Measurements from ENCODE around the gene FDCSP. TPM values are rescaled to one million over a fixed set of nuclear protein-coding genes. Genes with fewer than 3 reads are reported as not detected.
"Not testable (repeated sequence)": the region's sequence is repeated elsewhere in the genome, so short reads cannot be mapped to it uniquely, and the experiment has no call there.

FDCSP gene
- polyA plus RNA-seq, 4 donors, result 0.37 to 1.8 (median 1.3) TPM; not detected in 1

DNA sequence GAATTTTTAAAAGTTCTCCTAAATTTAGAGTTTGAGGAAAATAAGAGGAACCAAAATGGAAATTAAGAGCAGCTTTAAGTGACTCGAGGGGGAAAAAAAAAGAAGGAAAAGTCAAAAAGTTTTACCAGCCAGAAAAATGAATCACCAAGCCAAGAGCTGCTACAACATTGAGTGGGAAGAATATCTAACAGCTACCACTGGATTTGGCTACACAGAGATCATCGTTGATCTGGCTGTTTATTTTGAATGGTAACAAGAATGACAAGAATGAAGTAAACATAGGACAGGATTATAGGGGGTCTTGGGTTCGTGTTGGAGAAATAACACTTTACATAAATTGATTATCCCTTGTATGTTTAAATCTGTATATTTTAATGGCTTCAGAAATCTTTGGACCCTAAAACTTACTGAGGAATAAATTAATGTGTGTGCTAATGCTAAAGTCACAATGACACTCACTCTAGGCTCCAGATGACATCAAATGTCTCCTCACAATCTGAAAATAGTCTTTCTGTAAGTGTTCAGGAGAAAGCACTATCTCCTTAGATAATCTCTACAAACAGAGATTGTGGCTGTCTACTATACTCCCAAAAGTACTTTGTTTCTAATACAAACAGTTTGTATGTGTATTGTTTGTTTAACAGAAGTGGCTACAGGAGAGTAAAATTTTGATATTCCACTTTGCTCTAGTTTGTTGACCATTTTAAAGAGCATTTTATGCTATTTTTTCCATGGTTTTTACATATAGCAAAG, 13.4 kb downstream of the FDCSP start:
- DNase-seq (ENCODE audit: low read depth in 4 of 4, low spot score in 3 of 4), result no peak

GRCh38 chr4:70239884-70240591, 14.1 kb downstream of the FDCSP start:
- DNase-seq (ENCODE audit: low read depth in 4 of 4, low spot score in 3 of 4), result no peak

- DNase-seq (ENCODE audit: low read depth in 4 of 4, low spot score in 3 of 4), result not testable (repeated sequence)
Measured at GRCh38 chr4:70242297-70242696, 16.4 kb downstream of the FDCSP start, which contains the start of gene CSN3. CSN3 (plus strand) TSS chr4:70242597; CDS start chr4:70244820, 2,223 bp downstream.

DNA sequence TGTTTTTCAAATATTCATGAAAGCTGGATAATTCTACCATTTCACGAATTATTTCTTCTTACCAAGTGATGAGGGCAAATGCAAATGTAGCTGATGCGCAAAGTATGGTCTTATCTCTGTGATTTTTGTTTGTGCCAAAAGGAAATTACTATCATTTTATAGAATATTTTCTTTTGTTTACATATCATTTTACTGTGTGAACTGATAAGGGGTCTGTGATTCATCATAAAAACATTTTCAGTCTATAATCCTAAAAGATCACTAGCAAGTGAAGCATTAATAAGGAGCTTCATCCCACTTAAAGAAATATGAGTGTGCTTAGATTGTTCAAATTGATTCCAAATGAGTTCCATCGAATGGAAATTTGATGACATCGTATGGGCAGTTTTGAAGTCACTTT, 17.2 kb downstream of the FDCSP start:
- no peak for DNase-seq (ENCODE audit: low read depth in 4 of 4, low spot score in 3 of 4)

DNA sequence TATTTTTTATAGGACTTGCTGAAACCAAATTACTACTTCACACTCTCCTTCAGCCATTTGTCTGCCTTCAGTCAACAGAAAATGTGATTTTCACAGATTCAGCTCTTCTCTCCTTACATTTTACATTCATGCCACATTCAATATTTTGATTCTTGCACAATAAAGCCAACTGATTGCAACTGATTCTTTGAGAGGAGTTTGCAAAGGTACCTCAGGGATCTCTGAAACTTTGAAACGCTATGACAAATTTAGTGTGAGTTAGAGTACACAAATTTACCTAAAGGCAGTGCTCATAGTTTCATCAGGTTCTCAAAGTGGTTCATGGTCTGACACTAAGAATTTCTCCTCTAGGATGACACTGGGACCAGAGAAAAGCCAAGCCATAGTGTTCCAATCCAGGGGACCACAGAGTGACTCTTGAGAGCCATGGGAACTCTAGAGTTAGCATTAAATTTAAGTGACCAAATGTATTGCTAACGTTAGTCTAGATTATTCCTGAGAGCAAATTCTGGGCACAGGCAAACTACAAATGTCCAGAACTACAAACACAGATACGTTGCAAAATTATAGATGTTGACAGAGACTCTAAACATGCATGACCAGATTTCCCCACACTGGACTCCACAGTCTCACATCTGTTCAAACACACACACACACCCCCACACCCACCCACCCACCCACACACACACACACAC, 25.5 kb downstream of the FDCSP start:
- DNase-seq (ENCODE audit: low read depth in 4 of 4, low spot score in 3 of 4), result no peak

- DNase-seq (ENCODE audit: low read depth in 4 of 4, low spot score in 3 of 4), result no peak
Measured at GRCh38 chr4:70251945-70252277, 26.0 kb downstream of the FDCSP start.

GRCh38 chr4:70269674-70270073, 43.8 kb downstream of the FDCSP start:
- no peak for DNase-seq (ENCODE audit: low read depth in 4 of 4, low spot score in 3 of 4)

DNA sequence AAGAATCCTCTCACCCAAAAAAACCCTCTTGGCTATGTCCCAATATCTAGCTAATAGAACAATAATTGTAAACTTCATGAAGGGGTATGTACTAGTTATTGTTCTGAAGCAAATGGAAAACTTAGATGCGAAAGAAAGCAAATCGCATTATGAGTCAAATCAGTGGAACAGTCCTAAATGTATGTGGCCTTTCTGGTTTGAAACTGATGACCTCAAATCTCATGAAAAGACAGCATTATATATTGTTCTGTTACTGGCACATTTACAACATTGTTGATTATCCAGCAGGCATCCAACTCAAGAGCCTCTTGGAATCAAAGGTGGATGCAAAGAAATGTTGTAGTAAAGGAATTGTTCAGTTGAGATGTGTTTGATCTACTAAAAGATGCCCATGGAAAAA, 51.2 kb downstream of the FDCSP start:
- DNase-seq (ENCODE audit: low read depth in 4 of 4, low spot score in 3 of 4), result no peak

DNA sequence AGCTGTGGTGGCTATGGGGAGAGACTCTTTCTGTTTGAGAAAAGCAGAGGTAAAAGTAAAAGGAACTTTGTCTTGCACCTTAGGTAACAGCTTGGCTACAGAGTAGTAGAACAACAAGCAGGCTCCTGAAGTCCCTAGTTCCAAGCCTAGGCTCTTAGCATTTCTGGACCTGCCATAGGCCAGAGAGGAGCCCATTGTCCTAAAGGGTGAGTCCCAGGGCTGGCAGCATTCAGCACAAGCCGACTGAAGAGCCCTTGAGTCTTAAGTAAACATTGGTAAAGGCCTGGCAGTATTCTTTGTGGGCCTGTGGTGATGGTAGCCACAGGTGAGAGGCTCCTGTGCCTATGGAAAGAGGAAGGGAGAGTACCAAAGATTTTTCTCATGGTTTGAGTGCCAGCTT, 54.6 kb downstream of the FDCSP start:
- no peak for DNase-seq (ENCODE audit: low read depth in 4 of 4, low spot score in 3 of 4)

Other genes starting within 250 kb of the FDCSP start
- gene STATH, start 230.2 kb upstream of the FDCSP start, polyA plus RNA-seq (ENCODE audit: insufficient read length in 4 of 4), result under 1 TPM in 3 of 4 donors, not detected in 1; 0.34 to 0.56 (median 0.40) TPM
- not detected for gene HTN3, start 197.7 kb upstream of the FDCSP start, polyA plus RNA-seq (ENCODE audit: insufficient read length in 4 of 4)
- gene HTN1, start 175.7 kb upstream of the FDCSP start, polyA plus RNA-seq (ENCODE audit: insufficient read length in 4 of 4), result under 1 TPM in 1 of 4 donors, not detected in 3; 0.05 TPM
- under 1 TPM in 3 of 4 donors, not detected in 1; 0.06 to 0.10 (median 0.07) TPM for gene PRR27, start 71.9 kb upstream of the FDCSP start, polyA plus RNA-seq (ENCODE audit: insufficient read length in 4 of 4)
- gene ODAM, start 30.4 kb upstream of the FDCSP start, polyA plus RNA-seq (ENCODE audit: insufficient read length in 4 of 4), result 1 to 10 TPM in 3 of 4 donors, not detected in 1; 1.3 to 1.9 (median 1.3) TPM
- not detected for gene CSN3, start 16.5 kb downstream of the FDCSP start, polyA plus RNA-seq (ENCODE audit: insufficient read length in 4 of 4)
- under 1 TPM in 1 of 4 donors, not detected in 3; 0.32 TPM for gene CABS1, start 108.9 kb downstream of the FDCSP start, polyA plus RNA-seq (ENCODE audit: insufficient read length in 4 of 4)
- not detected for gene SMR3A, start 134.6 kb downstream of the FDCSP start, polyA plus RNA-seq (ENCODE audit: insufficient read length in 4 of 4)
- not detected for gene SMR3B, start 157.0 kb downstream of the FDCSP start, polyA plus RNA-seq (ENCODE audit: insufficient read length in 4 of 4)
- gene OPRPN, start 171.8 kb downstream of the FDCSP start, polyA plus RNA-seq (ENCODE audit: insufficient read length in 4 of 4), result not detected
- under 1 TPM in 2 of 4 donors, not detected in 2; 0.20 to 0.24 TPM for gene MUC7, start 246.1 kb downstream of the FDCSP start, polyA plus RNA-seq (ENCODE audit: insufficient read length in 4 of 4)

Data from left renal pelvis (tissue), 4 donors.